B cell (primary cell): Measurements from ENCODE around the gene CD200R1L. TPM values are rescaled to one million over a fixed set of nuclear protein-coding genes. Genes with fewer than 3 reads are reported as not detected.

Experiments
- ATAC-seq: fragments of 200-7000 bp; cut with Tn5 transposase; one replicate; pipeline ENCODE4 v1.10.0; 2021; ENCODE audit warnings: low read depth, mild to moderate bottlenecking, moderate number of reproducible peaks, moderate library complexity
- CTCF ChIA-PET: fragments of 350-600 bp; sonication (Branson Sonifier 250); formaldehyde crosslinking; loops from one replicate; lab custom pipeline; 2021; ENCODE audit warnings: antibody characterized with exemption, inconsistent platforms; lab: Charles Lee
- POLR2A ChIA-PET: fragments of 350-600 bp; sonication (Branson Sonifier 250); formaldehyde crosslinking; loops from one replicate; lab custom pipeline; 2021; ENCODE audit warnings: antibody characterized with exemption; lab: Charles Lee
- DNase-seq: peaks from one replicate; pipeline ENCODE4 v3.0.0; 2013
- H2AFZ ChIP-seq: 2 replicates; pipeline ENCODE4 v1.6.1; 2012; ENCODE audit warnings: mild to moderate bottlenecking, low read depth, low read length; ENCODE audit not compliant: insufficient read depth, poor library complexity, severe bottlenecking
- H3K27ac ChIP-seq, 2 donors: 1 replicate in 1 of 2; 2 replicates in 1 of 2; pipeline ENCODE4 v1.5.1; 2012 to 2013; ENCODE audit warnings: low read length in 2 of 2, mild to moderate bottlenecking in 2 of 2, moderate library complexity in 1 of 2
- H3K27me3 ChIP-seq, 4 experiments: fragments of 200-600 bp in 1 of 4; sonication (generic) in 1 of 4; replicated peaks in 1 of 4; 1 replicate in 2 of 4; 2 replicates in 2 of 4; pipeline versions ENCODE4 v1.6.1 to v1.7.0; 2013 to 2016; ENCODE audit warnings: low read length in 3 of 4, mild to moderate bottlenecking in 2 of 4, mixed read lengths in 1 of 4, moderate library complexity in 1 of 4; ENCODE audit not compliant: insufficient read depth in 4 of 4, control insufficient read depth in 3 of 4; ENCODE audit errors: control extremely low read depth in 1 of 4
- H3K36me3 ChIP-seq, 2 experiments: replicated peaks in 1 of 2; 1 replicate in 1 of 2; 2 replicates in 1 of 2; pipeline versions ENCODE4 v1.6.1 to v1.7.1; 2013; ENCODE audit warnings: low read length in 1 of 2; ENCODE audit not compliant: insufficient read depth in 2 of 2, control insufficient read depth in 1 of 2; ENCODE audit errors: control extremely low read depth in 1 of 2, extremely low read depth in 1 of 2
- H3K4me1 ChIP-seq, 2 donors: fragments of 200-600 bp in 1 of 2; sonication (generic) in 1 of 2; 1 replicate in 1 of 2; 2 replicates in 1 of 2; pipeline versions ENCODE4 v1.5.1 to v1.6.1; 2013 to 2017; ENCODE audit warnings: low read length in 2 of 2; ENCODE audit not compliant: control insufficient read depth in 2 of 2, insufficient read depth in 2 of 2
- H3K4me2 ChIP-seq: replicated peaks from 2 replicates; pipeline ENCODE3; 2012; ENCODE audit warnings: mild to moderate bottlenecking, low read depth, low read length; ENCODE audit not compliant: poor library complexity, severe bottlenecking
- H3K4me3 ChIP-seq, 5 experiments: fragments of 200-600 bp in 1 of 5; sonication (generic) in 1 of 5; 1 replicate in 3 of 5; 2 replicates in 2 of 5; pipeline versions ENCODE4 v1.5.1 to v1.7.0; 2011 to 2016; ENCODE audit warnings: low read length in 4 of 5, mild to moderate bottlenecking in 4 of 5, low read depth in 2 of 5, control low read depth in 1 of 5, moderate library complexity in 1 of 5; ENCODE audit not compliant: insufficient read depth in 1 of 5; ENCODE audit errors: control extremely low read depth in 1 of 5, extremely low read depth in 1 of 5
- H3K79me2 ChIP-seq: fragments of 200-600 bp; sonication (generic); one replicate; pipeline ENCODE4 v1.6.0; 2016; ENCODE audit warnings: low read length; ENCODE audit not compliant: control insufficient read depth, insufficient read depth
- H3K9ac ChIP-seq: fragments of 200-600 bp; sonication (generic); 2 replicates; pipeline ENCODE4 v1.6.1; 2017; ENCODE audit warnings: mild to moderate bottlenecking, low read length, moderate library complexity
- H3K9me3 ChIP-seq, 3 donors: one replicate each; pipeline versions ENCODE4 v1.6.1 to v1.7.1; 2013; ENCODE audit warnings: low read length in 2 of 3; ENCODE audit not compliant: control insufficient read depth in 2 of 3, insufficient read depth in 1 of 3; ENCODE audit errors: control extremely low read depth in 1 of 3
- H4K20me1 ChIP-seq: 2 replicates; pipeline ENCODE4 v1.6.0; 2012; ENCODE audit warnings: mild to moderate bottlenecking, low read length; ENCODE audit not compliant: insufficient read depth, control insufficient read depth, poor library complexity, severe bottlenecking
- H3K27ac Mint-ChIP-seq: one replicate; pipeline ENCODE4 v1.8.0; 2021; ENCODE audit warnings: mixed read lengths
- H3K27me3 Mint-ChIP-seq: one replicate; pipeline ENCODE4 v1.8.0; 2021; ENCODE audit warnings: mixed read lengths
- H3K4me1 Mint-ChIP-seq: one replicate; pipeline ENCODE4 v1.8.0; 2021; ENCODE audit warnings: mixed read lengths
- H3K4me3 Mint-ChIP-seq: one replicate; pipeline ENCODE4 v1.8.0; 2021; ENCODE audit warnings: mixed read lengths
- H3K9me3 Mint-ChIP-seq: one replicate; pipeline ENCODE4 v1.8.0; 2022; ENCODE audit warnings: mixed read lengths; ENCODE audit not compliant: insufficient read depth
- EZH2 ChIP-seq: IDR thresholded peaks from 2 replicates; pipeline ENCODE4 v1.6.1; 2012; ENCODE audit warnings: borderline replicate concordance, low read depth, mild to moderate bottlenecking, moderate library complexity, low read length; ENCODE audit not compliant: insufficient read depth, poor library complexity, severe bottlenecking
- WGBS: methylation state at CpG from one replicate; pipeline ENCODE4 v1.1.5; 2013; ENCODE audit warnings: missing lambda C conversion rate; ENCODE audit not compliant: insufficient coverage; 5-methylcytosine and 5-hydroxymethylcytosine counted together
- intact Hi-C: fragments of 100-400 bp; cut with micrococcal nuclease; formaldehyde crosslinking; loops from one replicate; pipeline ENCODE4 v1.10.0; 2022
- polyA plus RNA-seq: library from polyadenylated mRNA; depleted of rRNA; stranded (reverse); fragments of >200 nt; gene quantifications from 2 replicates; pipeline ENCODE4 v1.2.3, GENCODE V29; 2012
- total RNA-seq, 2 donors: library from RNA; stranded (reverse); fragments of 120-200 nt in 1 of 2; gene quantifications; 1 replicate in 1 of 2; 2 replicates in 1 of 2; pipeline versions ENCODE4 v1.2.3 to v1.2.4, GENCODE V29; 2013 to 2022
- TF ChIP-seq, protein P1 (sequence below): fragments of 200-600 bp; IDR thresholded peaks from one replicate; pipeline ENCODE4 v1.8.0; 2022; ENCODE audit warnings: antibody characterized with exemption, mild to moderate bottlenecking

CD200R1L gene
- total and polyA plus RNA-seq, 2 donors (not counting 1 experiment from before 2014, with no cell fraction given): not detected

DNA sequence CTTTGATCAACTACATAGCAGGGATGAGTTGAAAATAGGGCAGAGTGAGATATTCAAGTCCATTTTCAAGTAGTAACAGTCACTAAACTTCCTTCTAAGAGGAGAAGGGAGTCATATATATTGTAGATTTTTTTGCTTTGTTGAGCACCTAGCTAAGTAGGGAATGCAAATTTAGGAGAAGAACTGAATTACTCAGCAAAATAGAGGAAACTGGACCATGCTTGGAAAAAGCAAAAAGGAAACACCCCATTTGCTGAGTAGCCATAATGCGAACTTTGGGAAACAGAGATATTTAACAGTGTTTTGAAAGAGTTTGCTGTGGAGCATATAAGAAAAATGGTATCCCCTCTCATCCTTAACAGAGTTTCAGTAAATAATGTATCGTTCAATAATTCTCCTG is 54.9 kb downstream of the CD200R1L start:
- ATAC-seq: no peak
- Histone ChIP-seq H3K9ac (no peak overlapping the region), H3K36me3 (peaks cover 0 to 1% of the 10 kb centered on the region in 2 experiments), H4K20me1 (no peaks in the 10 kb centered on the region), H3K4me1 (peaks cover 23 to 24% of the 10 kb centered on the region in 2 donors), H3K9me3 (peaks cover 0 to 8% (median 8%) of the 10 kb centered on the region in 3 donors), H3K4me2 (no peak overlapping the region), H3K79me2 (no peaks in the 10 kb centered on the region), H3K4me3 (no peak overlapping the region), H2AFZ (no peak overlapping the region), H3K27ac (no peak overlapping the region), H3K27me3 (no peaks in the 10 kb centered on the region)
- POLR2A ChIA-PET: no interaction called here
- intact Hi-C loops: no loop called here
- TF ChIP-seq, protein P1, sequence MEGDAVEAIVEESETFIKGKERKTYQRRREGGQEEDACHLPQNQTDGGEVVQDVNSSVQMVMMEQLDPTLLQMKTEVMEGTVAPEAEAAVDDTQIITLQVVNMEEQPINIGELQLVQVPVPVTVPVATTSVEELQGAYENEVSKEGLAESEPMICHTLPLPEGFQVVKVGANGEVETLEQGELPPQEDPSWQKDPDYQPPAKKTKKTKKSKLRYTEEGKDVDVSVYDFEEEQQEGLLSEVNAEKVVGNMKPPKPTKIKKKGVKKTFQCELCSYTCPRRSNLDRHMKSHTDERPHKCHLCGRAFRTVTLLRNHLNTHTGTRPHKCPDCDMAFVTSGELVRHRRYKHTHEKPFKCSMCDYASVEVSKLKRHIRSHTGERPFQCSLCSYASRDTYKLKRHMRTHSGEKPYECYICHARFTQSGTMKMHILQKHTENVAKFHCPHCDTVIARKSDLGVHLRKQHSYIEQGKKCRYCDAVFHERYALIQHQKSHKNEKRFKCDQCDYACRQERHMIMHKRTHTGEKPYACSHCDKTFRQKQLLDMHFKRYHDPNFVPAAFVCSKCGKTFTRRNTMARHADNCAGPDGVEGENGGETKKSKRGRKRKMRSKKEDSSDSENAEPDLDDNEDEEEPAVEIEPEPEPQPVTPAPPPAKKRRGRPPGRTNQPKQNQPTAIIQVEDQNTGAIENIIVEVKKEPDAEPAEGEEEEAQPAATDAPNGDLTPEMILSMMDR: no peak
- no peak for TF ChIP-seq EZH2
- CTCF ChIA-PET: no interaction called here
- Mint-ChIP-seq H3K9me3 (no peaks in the 10 kb centered on the region), H3K4me3 (no peak overlapping the region), H3K27me3 (no peaks in the 10 kb centered on the region), H3K4me1 (peaks cover 36% of the 10 kb centered on the region), H3K27ac (no peak overlapping the region)
- WGBS: no CpG with 5 or more reads among the region's 2 CpGs
- no peak for DNase-seq

DNA sequence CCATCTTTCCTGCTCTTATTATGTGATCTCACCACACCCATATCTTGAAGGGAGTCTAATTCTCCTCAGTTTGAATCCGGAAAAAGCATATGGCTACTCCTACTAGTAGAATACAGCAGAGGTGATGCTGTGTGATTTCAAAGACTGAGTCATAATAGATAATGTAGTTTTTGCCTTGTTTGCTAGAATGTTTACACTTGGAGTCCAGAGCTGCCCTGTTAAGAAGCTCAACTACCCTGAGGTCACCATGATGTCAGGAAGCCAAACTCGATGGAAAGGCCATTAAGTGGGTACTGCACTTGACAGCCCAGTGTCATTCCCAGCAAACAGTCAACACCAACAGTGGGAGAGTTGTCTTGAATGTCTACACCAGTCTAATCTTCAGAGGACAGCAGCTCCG is 56.9 kb downstream of the CD200R1L start:
- CTCF ChIA-PET: interaction anchor here (1.3 kb wide), 1 partner anchor 24 kb away, joined by 3 read pairs; no protein-coding TSS in a partner anchor
- POLR2A ChIA-PET: no interaction called here
- H3K27me3 ChIP-seq: no peaks in the 10 kb centered on the region
- Mint-ChIP-seq H3K4me3 (no peak overlapping the region), H3K27me3 (no peaks in the 10 kb centered on the region), H3K27ac (no peak overlapping the region), H3K9me3 (no peaks in the 10 kb centered on the region), H3K4me1 (peaks cover 27% of the 10 kb centered on the region)
- H3K4me1 ChIP-seq: peaks cover 21% of the 10 kb centered on the region in 2 donors
- no peak for DNase-seq
- peaks cover 0 to 1% of the 10 kb centered on the region in 2 experiments for H3K36me3 ChIP-seq
- no peak overlapping the region for H3K4me2 ChIP-seq
- no peak overlapping the region for H2AFZ ChIP-seq
- no peak overlapping the region for H3K4me3 ChIP-seq
- no peaks in the 10 kb centered on the region for H3K79me2 ChIP-seq
- no peak overlapping the region for H3K27ac ChIP-seq
- H4K20me1 ChIP-seq: no peaks in the 10 kb centered on the region
- TF ChIP-seq, protein P1: no peak
- no peak for TF ChIP-seq EZH2
- ATAC-seq: no peak
- H3K9ac ChIP-seq: no peak overlapping the region
- 67% methylated on average over 1 of the region's 3 CpGs for WGBS
- peaks cover 0 to 8% (median 8%) of the 10 kb centered on the region in 3 donors for H3K9me3 ChIP-seq
- intact Hi-C loops: no loop called here
